Left ventricle myocardium inferior (tissue), 1 donor: ENCODE data around the gene FAM204A. TPM values are rescaled to one million over a fixed set of nuclear protein-coding genes. Genes with fewer than 3 reads are reported as not detected.

Experiments used
- DNase-seq: peaks from one replicate; pipeline ENCODE4 v3.0.0-alpha.2; 2020
- H3K27ac ChIP-seq: fragments of 200-600 bp; replicated peaks from 2 replicates; pipeline ENCODE4 v1.8.0; 2021
- H3K27me3 ChIP-seq: fragments of 200-600 bp; 2 replicates; pipeline ENCODE4 v1.8.0; 2021; ENCODE audit warnings: low read depth
- H3K36me3 ChIP-seq: fragments of 200-600 bp; 2 replicates; pipeline ENCODE4 v1.8.0; 2021
- H3K4me1 ChIP-seq: fragments of 200-600 bp; 2 replicates; pipeline ENCODE4 v1.8.0; 2021
- H3K4me3 ChIP-seq: fragments of 200-600 bp; 2 replicates; pipeline ENCODE4 v1.8.0; 2021; ENCODE audit warnings: mild to moderate bottlenecking, moderate library complexity
- H3K9me3 ChIP-seq: fragments of 200-600 bp; replicated peaks from 2 replicates; pipeline ENCODE4 v1.8.0; 2021
- intact Hi-C: fragments of 100-400 bp; cut with micrococcal nuclease; formaldehyde crosslinking; loops from one replicate; pipeline ENCODE4 v1.11.0; 2022
- total RNA-seq: library from RNA; stranded (reverse); fragmentation: NEBNext Ultra II Directional; extraction: Animal tissue kit (Norgen Biotek cat#: 25700); gene quantifications from one replicate; pipeline ENCODE4 v1.2.1, GENCODE V29; 2021
- TF ChIP-seq, protein P1 (sequence below): fragments of 200-600 bp; IDR thresholded peaks from 2 replicates; pipeline ENCODE4 v1.8.0; 2021; ENCODE audit warnings: antibody characterized with exemption, mild to moderate bottlenecking, borderline replicate concordance
- donor health status: DM: no; HTN: yes; CAD: no; lungs with severe emphysema.

FAM204A gene
- total RNA-seq, 1 donor from 2014 or later, result 58.9 TPM

DNA sequence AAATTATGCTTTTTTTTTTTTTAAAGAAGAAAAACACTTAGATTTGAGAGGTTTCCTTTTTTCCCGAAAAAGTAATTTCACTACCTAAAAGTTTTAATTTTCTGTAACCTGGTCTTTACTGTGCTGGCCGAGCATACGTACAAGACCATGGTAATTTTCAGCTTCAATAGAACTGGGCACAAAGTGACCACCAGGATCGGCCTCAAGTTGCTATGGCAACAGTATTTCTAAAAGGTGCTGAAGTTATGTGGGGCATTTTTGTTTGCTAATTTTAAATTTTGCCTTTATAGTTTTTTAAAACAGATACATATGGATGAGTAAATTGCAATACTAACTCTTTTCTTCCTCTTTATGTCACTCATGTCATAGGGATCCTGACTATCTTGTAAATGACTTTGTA lies 69.4 kb downstream of the FAM204A start:
- intact Hi-C loops, result no loop called here
- no peak for DNase-seq
- no peaks in the 10 kb centered on the region for H3K36me3 ChIP-seq
- peaks cover 62% of the 10 kb centered on the region for H3K27me3 ChIP-seq
- no peak overlapping the region for H3K27ac ChIP-seq
- H3K9me3 ChIP-seq, result peaks cover 7% of the 10 kb centered on the region
- H3K4me1 ChIP-seq, result peaks cover 13% of the 10 kb centered on the region
- H3K4me3 ChIP-seq, result peak overlapping the region; percentile 44
- TF ChIP-seq, protein P1, sequence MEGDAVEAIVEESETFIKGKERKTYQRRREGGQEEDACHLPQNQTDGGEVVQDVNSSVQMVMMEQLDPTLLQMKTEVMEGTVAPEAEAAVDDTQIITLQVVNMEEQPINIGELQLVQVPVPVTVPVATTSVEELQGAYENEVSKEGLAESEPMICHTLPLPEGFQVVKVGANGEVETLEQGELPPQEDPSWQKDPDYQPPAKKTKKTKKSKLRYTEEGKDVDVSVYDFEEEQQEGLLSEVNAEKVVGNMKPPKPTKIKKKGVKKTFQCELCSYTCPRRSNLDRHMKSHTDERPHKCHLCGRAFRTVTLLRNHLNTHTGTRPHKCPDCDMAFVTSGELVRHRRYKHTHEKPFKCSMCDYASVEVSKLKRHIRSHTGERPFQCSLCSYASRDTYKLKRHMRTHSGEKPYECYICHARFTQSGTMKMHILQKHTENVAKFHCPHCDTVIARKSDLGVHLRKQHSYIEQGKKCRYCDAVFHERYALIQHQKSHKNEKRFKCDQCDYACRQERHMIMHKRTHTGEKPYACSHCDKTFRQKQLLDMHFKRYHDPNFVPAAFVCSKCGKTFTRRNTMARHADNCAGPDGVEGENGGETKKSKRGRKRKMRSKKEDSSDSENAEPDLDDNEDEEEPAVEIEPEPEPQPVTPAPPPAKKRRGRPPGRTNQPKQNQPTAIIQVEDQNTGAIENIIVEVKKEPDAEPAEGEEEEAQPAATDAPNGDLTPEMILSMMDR, result no peak

DNA sequence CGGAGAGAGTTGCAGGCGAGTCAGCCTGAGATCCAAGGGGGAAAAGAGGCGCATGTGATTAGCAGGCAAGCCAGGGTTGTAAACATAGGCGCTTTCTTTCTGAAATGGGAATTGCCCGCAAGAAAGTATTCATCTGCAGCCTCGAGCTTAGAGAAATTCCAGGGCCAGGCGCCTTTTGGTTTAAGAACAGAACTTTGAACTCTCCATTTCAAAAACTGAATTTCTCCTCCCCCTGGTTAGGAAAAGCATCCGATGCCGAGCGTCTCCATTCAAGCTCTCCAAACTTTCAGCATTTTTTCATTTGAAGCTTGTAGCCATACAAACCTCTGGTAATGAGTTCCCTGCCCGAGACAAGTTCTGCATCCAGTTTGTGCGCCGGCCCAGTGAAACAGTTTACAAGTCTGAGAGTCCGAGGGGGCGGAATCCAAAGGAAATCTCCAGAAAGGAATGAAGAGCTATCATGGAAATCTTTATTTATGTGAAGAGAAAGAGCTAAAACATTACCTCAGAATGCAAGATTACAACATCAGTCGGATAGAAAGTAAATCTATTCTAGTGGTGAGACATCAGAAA lies 69.9 kb downstream of the FAM204A start:
- intact Hi-C loops, result no loop called here
- Histone ChIP-seq H3K4me1 (peaks cover 13% of the 10 kb centered on the region), H3K4me3 (peak overlapping the region; percentile 44), H3K36me3 (no peaks in the 10 kb centered on the region), H3K27ac (peak overlapping the region; percentile 28), H3K27me3 (peaks cover 67% of the 10 kb centered on the region), H3K9me3 (peaks cover 2% of the 10 kb centered on the region)
- no peak for DNase-seq
- TF ChIP-seq, protein P1, result no peak

DNA sequence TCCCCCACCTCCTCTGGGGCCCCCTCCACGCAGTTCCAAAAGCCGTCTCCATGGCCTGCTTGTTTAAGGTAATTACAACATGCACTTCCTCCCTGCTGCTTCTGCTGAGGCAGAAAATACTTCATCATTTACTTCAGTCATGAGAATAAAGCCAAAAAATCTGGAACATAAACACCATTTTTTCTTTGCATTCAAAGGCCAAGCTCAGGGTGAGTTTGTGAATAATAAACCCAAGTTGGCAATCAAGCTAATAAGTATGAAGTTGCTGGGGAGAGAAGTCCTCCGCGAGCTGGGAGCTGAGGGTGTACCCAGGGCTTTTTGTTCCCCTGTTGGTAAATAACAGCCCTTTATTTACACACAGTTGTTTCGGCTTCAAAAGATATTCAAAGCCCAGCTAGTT lies 70.5 kb downstream of the FAM204A start:
- peak overlapping the region; percentile 28 for H3K27ac ChIP-seq
- H3K4me1 ChIP-seq, result peaks cover 13% of the 10 kb centered on the region
- H3K36me3 ChIP-seq, result no peaks in the 10 kb centered on the region
- no peaks in the 10 kb centered on the region for H3K9me3 ChIP-seq
- intact Hi-C loops, result no loop called here
- TF ChIP-seq, protein P1, result no peak
- peaks cover 73% of the 10 kb centered on the region for H3K27me3 ChIP-seq
- peak overlapping the region; percentile 44 for H3K4me3 ChIP-seq
- DNase-seq, result no peak

DNA sequence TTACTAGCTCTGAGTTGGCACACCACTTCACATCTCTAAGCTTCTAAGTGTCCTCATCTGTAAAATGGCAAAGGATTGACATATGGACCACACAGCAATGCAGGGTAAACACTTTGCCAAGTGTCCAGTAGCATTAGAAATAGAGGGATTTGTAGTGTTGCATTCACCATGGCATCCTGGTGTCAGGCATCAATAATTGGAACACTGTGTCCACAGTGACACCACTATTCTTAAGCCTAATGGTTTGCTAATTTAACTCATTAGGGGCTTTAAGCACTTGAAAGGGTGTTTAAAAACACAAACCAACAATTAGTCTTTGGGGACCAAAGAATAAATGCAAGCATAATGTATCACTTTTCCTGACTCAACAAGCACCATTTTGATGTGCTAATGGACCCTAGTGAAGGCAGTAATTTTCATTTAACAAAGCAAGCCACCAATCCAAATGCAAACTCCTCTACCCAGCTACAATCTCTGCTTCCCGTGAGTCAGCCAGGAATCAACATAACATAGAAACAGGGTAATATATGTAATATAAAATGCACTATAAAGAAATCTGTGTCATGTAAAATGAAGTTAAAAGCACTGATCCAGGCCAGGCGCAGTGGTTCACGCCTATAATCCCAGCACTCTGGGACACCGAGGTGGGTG lies 75.9 kb downstream of the FAM204A start:
- no peaks in the 10 kb centered on the region for H3K9me3 ChIP-seq
- intact Hi-C loops, result no loop called here
- TF ChIP-seq, protein P1, result no peak
- H3K27ac ChIP-seq, result no peak overlapping the region
- peaks cover 96% of the 10 kb centered on the region for H3K27me3 ChIP-seq
- no peaks in the 10 kb centered on the region for H3K36me3 ChIP-seq
- H3K4me3 ChIP-seq, result no peak overlapping the region
- DNase-seq, result no peak
- no peaks in the 10 kb centered on the region for H3K4me1 ChIP-seq

DNA sequence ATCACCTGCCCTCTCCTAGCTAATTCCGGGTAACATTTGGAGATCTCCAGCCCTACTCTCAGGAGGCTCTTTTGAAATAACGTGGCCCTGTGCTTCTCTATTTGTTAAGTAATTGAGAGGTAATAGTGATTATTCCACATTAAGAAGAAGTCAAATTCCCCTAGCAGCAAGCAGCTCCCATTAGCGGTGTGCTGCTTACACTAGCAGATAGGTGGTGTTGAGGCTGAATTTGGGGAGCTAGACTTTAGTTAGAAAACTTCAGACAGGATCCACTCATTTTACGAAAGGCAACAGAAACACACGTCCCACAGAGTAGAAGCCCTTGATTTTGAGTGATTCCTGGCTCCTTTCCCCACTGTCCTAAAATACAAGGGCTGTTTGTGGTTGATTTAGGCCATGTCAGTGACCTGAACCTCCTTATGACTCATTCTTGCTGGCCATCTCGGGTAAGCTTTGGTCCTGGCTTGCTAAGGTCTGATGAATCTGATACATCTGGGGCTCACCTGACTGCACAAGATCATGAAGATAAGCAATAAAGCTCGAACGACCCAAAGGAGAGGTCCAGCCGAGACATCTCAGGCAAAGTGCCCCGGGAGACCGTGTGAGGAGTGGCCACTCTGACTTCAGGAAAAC lies 77.2 kb downstream of the FAM204A start:
- H3K4me1 ChIP-seq, result no peaks in the 10 kb centered on the region
- H3K9me3 ChIP-seq, result no peaks in the 10 kb centered on the region
- no peak overlapping the region for H3K4me3 ChIP-seq
- TF ChIP-seq, protein P1, result no peak
- DNase-seq, result no peak
- H3K36me3 ChIP-seq, result no peaks in the 10 kb centered on the region
- peaks cover 96% of the 10 kb centered on the region for H3K27me3 ChIP-seq
- H3K27ac ChIP-seq, result no peak overlapping the region
- intact Hi-C loops, result no loop called here
